GM23248 (cell line): ENCODE measurements around the gene PRKCSH.

ENCODE experiments used
- EZH2 ChIP-seq: fragments of 200-600 bp; sonication (generic); IDR thresholded peaks from 2 replicates; pipeline ENCODE4 v1.6.1; 2018; ENCODE audit warnings: antibody characterized with exemption, mild to moderate bottlenecking; ENCODE audit not compliant: insufficient read depth, poor library complexity, severe bottlenecking
- EZH2phosphoT487 ChIP-seq: fragments of 200-600 bp; sonication (generic); IDR thresholded peaks from 2 replicates; pipeline ENCODE4 v1.6.1; 2018; ENCODE audit warnings: antibody characterized with exemption, moderate library complexity, mild to moderate bottlenecking, low read depth; ENCODE audit not compliant: insufficient read depth

- TF ChIP-seq EZH2 (no peak), EZH2phosphoT487 (no peak)
Observed at GRCh38 chr19:11486661-11487503, 51.4 kb downstream of the PRKCSH start.
